Neural progenitor cell (in vitro differentiated cells): Measurements from ENCODE around the gene SUSD1. TPM values are rescaled to one million over a fixed set of nuclear protein-coding genes. Genes with fewer than 3 reads are reported as not detected.

ENCODE experiments used
- DNase-seq: peaks from one replicate; pipeline ENCODE4 v3.0.0-alpha.2; 2016; ENCODE audit warnings: low spot score
- H2AFZ ChIP-seq: fragments of 200-600 bp; sonication (generic); replicated peaks from 2 replicates; pipeline ENCODE4 v1.6.1; 2016; ENCODE audit warnings: antibody characterized with exemption
- H3F3A ChIP-seq: fragments of 200-600 bp; sonication (generic); 2 replicates; pipeline ENCODE4 v1.6.1; 2016; ENCODE audit warnings: antibody characterized with exemption, low read depth
- H3K27ac ChIP-seq: fragments of 200-600 bp; sonication (generic); 2 replicates; pipeline ENCODE4 v1.5.1; 2016; ENCODE audit warnings: mild to moderate bottlenecking
- H3K27me3 ChIP-seq: fragments of 200-600 bp; sonication (generic); 2 replicates; pipeline ENCODE4 v1.6.1; 2016; ENCODE audit warnings: mild to moderate bottlenecking, moderate library complexity
- H3K36me3 ChIP-seq: fragments of 200-600 bp; sonication (generic); 2 replicates; pipeline ENCODE4 v1.5.1; 2016
- H3K4me1 ChIP-seq: fragments of 200-600 bp; sonication (generic); 2 replicates; pipeline ENCODE4 v1.6.1; 2016; ENCODE audit warnings: mixed run types
- H3K4me2 ChIP-seq: fragments of 200-600 bp; sonication (generic); 2 replicates; pipeline ENCODE4 v1.6.1; 2016
- H3K4me3 ChIP-seq: fragments of 200-600 bp; sonication (generic); 2 replicates; pipeline ENCODE4 v1.5.1; 2016
- H3K79me2 ChIP-seq: fragments of 200-600 bp; sonication (generic); 2 replicates; pipeline ENCODE4 v1.6.1; 2016; ENCODE audit warnings: low read depth
- H3K9ac ChIP-seq: fragments of 200-600 bp; sonication (generic); 2 replicates; pipeline ENCODE4 v1.6.1; 2016
- H3K9me3 ChIP-seq: fragments of 200-600 bp; sonication (generic); 2 replicates; pipeline ENCODE4 v1.5.1; 2016; ENCODE audit warnings: low read depth
- H4K20me1 ChIP-seq: fragments of 200-600 bp; sonication (generic); 2 replicates; pipeline ENCODE4 v1.6.1; 2016; ENCODE audit warnings: low read depth
- H3K27ac Mint-ChIP-seq: 3 replicates; pipeline ENCODE4 v1.8.0; 2021; ENCODE audit warnings: mixed read lengths
- H3K27me3 Mint-ChIP-seq: 2 replicates; pipeline ENCODE4 v1.8.0; 2022; ENCODE audit warnings: low read depth, mild to moderate bottlenecking, inconsistent platforms, moderate library complexity, mixed read lengths; ENCODE audit not compliant: insufficient read depth
- H3K36me3 Mint-ChIP-seq: 3 replicates; pipeline ENCODE4 v1.8.0; 2021; ENCODE audit warnings: mixed read lengths
- H3K4me1 Mint-ChIP-seq: 3 replicates; pipeline ENCODE4 v1.8.0; 2021; ENCODE audit warnings: mixed read lengths
- H3K4me3 Mint-ChIP-seq: 3 replicates; pipeline ENCODE4 v1.8.0; 2021; ENCODE audit warnings: mild to moderate bottlenecking, moderate library complexity, mixed read lengths
- H3K9me3 Mint-ChIP-seq: 3 replicates; pipeline ENCODE4 v1.8.0; 2020; ENCODE audit warnings: mixed read lengths
- CTCF ChIP-seq: fragments of 200-600 bp; sonication (generic); IDR thresholded peaks from 2 replicates; pipeline ENCODE4 v1.5.1; 2017; ENCODE audit warnings: antibody characterized with exemption, mild to moderate bottlenecking
- EZH2 ChIP-seq: fragments of 200-600 bp; sonication (generic); IDR thresholded peaks from 2 replicates; pipeline ENCODE4 v1.6.1; 2017; ENCODE audit warnings: antibody characterized with exemption, mild to moderate bottlenecking, moderate library complexity
- EZH2phosphoT487 ChIP-seq: fragments of 200-600 bp; sonication (generic); IDR thresholded peaks from 2 replicates; pipeline ENCODE4 v1.6.1; 2017; ENCODE audit warnings: antibody characterized with exemption
- total RNA-seq: library from RNA; depleted of rRNA; stranded (reverse); fragments of >200 nt; gene quantifications from 2 replicates; pipeline ENCODE4 v1.2.3, GENCODE V29; 2015; ENCODE audit warnings: low replicate concordance

The SUSD1 gene
- total RNA-seq, 1 donor from 2014 or later: 12.0 TPM

GRCh38 chr9:112104401-112104800 lies 70.7 kb downstream of the SUSD1 start:
- H3K27ac Mint-ChIP-seq: no peak overlapping the region
- TF ChIP-seq CTCF (no peak), EZH2phosphoT487 (no peak), EZH2 (no peak)
- no peaks in the 10 kb centered on the region for H3K79me2 ChIP-seq

DNA sequence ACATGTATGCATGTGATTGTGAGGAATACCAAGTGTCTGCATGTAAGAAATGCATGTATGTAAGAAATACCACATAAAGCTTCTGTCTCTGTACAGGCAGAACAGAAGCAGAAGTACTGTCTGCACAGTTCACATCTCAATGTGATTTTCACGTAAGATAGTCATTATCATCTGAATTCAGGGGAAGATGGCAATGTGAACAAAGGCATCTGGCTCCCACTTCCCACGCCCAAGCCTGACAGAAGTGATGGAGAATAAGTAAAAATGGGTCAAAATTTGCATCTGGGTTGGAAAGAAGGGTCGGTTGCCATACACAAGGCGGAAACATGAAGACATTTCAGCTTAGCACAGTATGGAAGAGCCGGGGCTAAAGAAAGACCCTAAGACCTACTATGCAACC lies 71.7 kb downstream of the SUSD1 start:
- H3K27ac Mint-ChIP-seq: no peak overlapping the region
- Histone ChIP-seq H2AFZ (no peak overlapping the region), H3K9ac (no peak overlapping the region), H3K4me2 (no peak overlapping the region), H3K4me3 (no peak overlapping the region), H3K4me1 (peaks cover 5% of the 10 kb centered on the region), H3K36me3 (no peaks in the 10 kb centered on the region), H3F3A (peaks cover 10% of the 10 kb centered on the region), H4K20me1 (no peaks in the 10 kb centered on the region), H3K9me3 (no peaks in the 10 kb centered on the region), H3K27ac (no peak overlapping the region), H3K79me2 (no peaks in the 10 kb centered on the region), H3K27me3 (no peaks in the 10 kb centered on the region)
- no peaks in the 10 kb centered on the region for H3K36me3 Mint-ChIP-seq
- H3K4me1 Mint-ChIP-seq: peaks cover 6% of the 10 kb centered on the region
- no peaks in the 10 kb centered on the region for H3K27me3 Mint-ChIP-seq
- H3K9me3 Mint-ChIP-seq: no peaks in the 10 kb centered on the region
- TF ChIP-seq EZH2 (no peak), CTCF (no peak), EZH2phosphoT487 (no peak)
- DNase-seq: no peak
- H3K4me3 Mint-ChIP-seq: no peak overlapping the region

More at GRCh38 chr9:112104401-112104800, 70.7 kb downstream of the SUSD1 start:
- no peak overlapping the region for H3K27ac ChIP-seq
- no peaks in the 10 kb centered on the region for H3K9me3 ChIP-seq
- no peaks in the 10 kb centered on the region for H3K36me3 ChIP-seq
- H3K9ac ChIP-seq: no peak overlapping the region
- no peak overlapping the region for H3K4me3 ChIP-seq
- DNase-seq: no peak
- no peaks in the 10 kb centered on the region for H3K4me1 ChIP-seq
- no peaks in the 10 kb centered on the region for H4K20me1 ChIP-seq
- H3F3A ChIP-seq: peaks cover 4% of the 10 kb centered on the region
- no peak overlapping the region for H2AFZ ChIP-seq
- Mint-ChIP-seq H3K36me3 (no peaks in the 10 kb centered on the region), H3K27me3 (no peaks in the 10 kb centered on the region), H3K4me3 (no peak overlapping the region), H3K9me3 (no peaks in the 10 kb centered on the region), H3K4me1 (no peaks in the 10 kb centered on the region)
- H3K4me2 ChIP-seq: no peak overlapping the region
- no peaks in the 10 kb centered on the region for H3K27me3 ChIP-seq

DNA sequence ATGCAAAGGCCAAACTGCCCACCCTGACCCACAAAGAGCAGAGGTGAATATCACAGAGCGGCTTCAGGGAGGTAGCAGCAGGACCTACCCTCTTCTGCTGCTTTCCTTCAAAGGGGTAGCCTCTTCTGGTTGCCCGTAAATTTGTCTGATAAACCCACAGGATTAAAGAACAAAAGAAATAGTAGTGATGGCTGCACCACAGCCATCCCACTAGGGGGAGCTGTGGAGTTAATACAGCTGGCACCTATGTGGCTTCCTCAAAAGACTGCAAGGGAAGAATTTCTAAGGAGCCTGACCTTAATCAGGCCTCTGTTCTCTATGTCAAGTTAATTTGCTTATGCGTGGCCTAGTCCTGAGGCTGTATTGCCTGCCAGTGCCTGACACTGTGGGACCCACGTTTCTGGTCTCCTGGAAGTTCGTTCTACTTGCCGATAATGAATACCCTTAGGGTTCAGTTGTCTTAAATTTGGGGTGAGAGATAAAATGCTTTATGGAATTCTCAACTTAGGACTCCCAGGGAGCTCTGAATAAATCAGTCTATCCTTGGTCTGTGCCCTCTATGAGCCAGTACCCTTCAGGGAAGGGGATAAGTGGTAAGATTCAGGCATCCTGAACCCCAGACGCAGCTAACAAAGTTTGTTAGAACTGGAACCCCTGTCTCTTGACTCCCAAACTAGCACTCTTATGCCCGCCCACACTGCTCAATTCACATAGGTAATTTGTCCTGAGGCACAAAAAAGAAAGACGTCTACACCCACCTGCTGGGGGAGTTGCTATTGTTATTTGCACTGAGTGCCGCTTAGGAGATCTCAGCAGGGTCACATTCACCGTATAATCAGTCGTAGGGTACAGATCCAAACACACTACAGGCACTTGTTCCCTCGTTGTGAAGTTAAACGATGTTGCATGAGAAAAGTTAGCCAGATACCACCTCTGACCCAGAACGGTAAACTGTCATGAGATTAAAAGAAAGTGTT lies 77.1 kb downstream of the SUSD1 start:
- peak; percentile 91 for DNase-seq
- H3K27ac Mint-ChIP-seq: no peak overlapping the region
- H3K4me2 ChIP-seq: peak overlapping the region; percentile 44
- no peaks in the 10 kb centered on the region for H3K36me3 ChIP-seq
- H3K27ac ChIP-seq: no peak overlapping the region
- peak overlapping the region; percentile 4 for H3K4me3 ChIP-seq
- H3K4me1 Mint-ChIP-seq: peaks cover 17% of the 10 kb centered on the region
- H3K36me3 Mint-ChIP-seq: peaks cover 3% of the 10 kb centered on the region
- H2AFZ ChIP-seq: no peak overlapping the region
- peak; percentile 95 for TF ChIP-seq CTCF
- TF ChIP-seq EZH2: no peak
- H4K20me1 ChIP-seq: no peaks in the 10 kb centered on the region
- peaks cover 3% of the 10 kb centered on the region for H3K9me3 Mint-ChIP-seq
- no peak overlapping the region for H3K4me3 Mint-ChIP-seq
- H3K9me3 ChIP-seq: no peaks in the 10 kb centered on the region
- peaks cover 22% of the 10 kb centered on the region for H3F3A ChIP-seq
- no peaks in the 10 kb centered on the region for H3K27me3 Mint-ChIP-seq
- H3K79me2 ChIP-seq: no peaks in the 10 kb centered on the region
- H3K4me1 ChIP-seq: peaks cover 11% of the 10 kb centered on the region
- no peak overlapping the region for H3K9ac ChIP-seq
- H3K27me3 ChIP-seq: no peaks in the 10 kb centered on the region
